Stimulated activated CD4-positive, alpha-beta T cell treated with anti-CD3 and anti-CD28 coated beads, Interleukin-1b, Interleukin-23, amount 100 ng/mL, for 24 hours (primary cell): ENCODE results near the gene PODXL2.

ENCODE experiments used
- DNase-seq, 4 experiments: peaks; one replicate each; pipeline ENCODE4 v3.0.0-alpha.2; 2020; ENCODE audit warnings: low read depth in 4 of 4, low spot score in 1 of 4

PODXL2 gene

GRCh38 chr3:127628788-127629466, at the start of gene PODXL2:
PODXL2 (plus strand) TSS chr3:127629185; CDS start chr3:127629220, 35 bp downstream.
- no peak for DNase-seq

GRCh38 chr3:127580327-127581060, 48.5 kb upstream of the PODXL2 start:
- no peak for DNase-seq

GRCh38 chr3:127584734-127585133, 44.3 kb upstream of the PODXL2 start:
- DNase-seq, result no peak

- no peak for DNase-seq
Measured at GRCh38 chr3:127585163-127585812, 43.7 kb upstream of the PODXL2 start.

- DNase-seq, result no peak
Measured at GRCh38 chr3:127585813-127586413, 43.1 kb upstream of the PODXL2 start.

- DNase-seq, result no peak
Measured at GRCh38 chr3:127587876-127588275, 41.1 kb upstream of the PODXL2 start.

GRCh38 chr3:127588806-127589577, 40.0 kb upstream of the PODXL2 start:
- DNase-seq, result no peak

GRCh38 chr3:127589600-127590281, 39.2 kb upstream of the PODXL2 start:
- DNase-seq, result no peak

GRCh38 chr3:127590282-127590592, 38.7 kb upstream of the PODXL2 start:
- no peak for DNase-seq

- DNase-seq, result peak; percentile 38 to 73 (median 62)
Measured at GRCh38 chr3:127590593-127591465, 38.2 kb upstream of the PODXL2 start, which contains the start of gene TPRA1. TPRA1 (minus strand) TSS chr3:127590733; CDS start chr3:127580146, 10,587 bp downstream.

GRCh38 chr3:127593178-127593577, 35.8 kb upstream of the PODXL2 start:
- DNase-seq, result no peak

GRCh38 chr3:127595303-127595702, 33.7 kb upstream of the PODXL2 start:
- no peak for DNase-seq

- DNase-seq, result no peak
Measured at GRCh38 chr3:127597020-127597771, 31.8 kb upstream of the PODXL2 start.

GRCh38 chr3:127598841-127599570, 30.0 kb upstream of the PODXL2 start:
- no peak for DNase-seq

GRCh38 chr3:127600749-127601456, 28.1 kb upstream of the PODXL2 start:
- DNase-seq, result no peak

- DNase-seq, result no peak
Measured at GRCh38 chr3:127604035-127604434, 24.9 kb upstream of the PODXL2 start.

- DNase-seq, result no peak
Measured at GRCh38 chr3:127604546-127605165, 24.3 kb upstream of the PODXL2 start.
